Activated CD4-positive, alpha-beta T cell treated with anti-CD3 and anti-CD28 coated beads for 36 hours (primary cell): ENCODE measurements around the gene NME9. TPM values are rescaled to one million over a fixed set of nuclear protein-coding genes. Genes with fewer than 3 reads are reported as not detected.

ENCODE experiments used
- ATAC-seq: fragments of 200-7000 bp; cut with Tn5 transposase; one replicate; pipeline ENCODE4 v1.10.0; 2021; ENCODE audit warnings: mild to moderate bottlenecking, moderate library complexity
- CTCF ChIA-PET: fragments of 350-600 bp; sonication (Branson Sonifier 250); formaldehyde crosslinking; loops from one replicate; lab custom pipeline; 2021; ENCODE audit warnings: antibody characterized with exemption; lab: Charles Lee
- POLR2A ChIA-PET: fragments of 350-600 bp; sonication (Branson Sonifier 250); formaldehyde crosslinking; loops from one replicate; lab custom pipeline; 2021; ENCODE audit warnings: antibody characterized with exemption, inconsistent platforms; lab: Charles Lee
- DNase-seq: peaks from one replicate; pipeline ENCODE4 v3.0.0-alpha.2; 2020
- H3K27ac Mint-ChIP-seq: one replicate; pipeline ENCODE4 v1.8.0; 2021; ENCODE audit warnings: mixed read lengths
- H3K27me3 Mint-ChIP-seq: one replicate; pipeline ENCODE4 v1.8.0; 2021; ENCODE audit warnings: mixed read lengths
- H3K36me3 Mint-ChIP-seq: one replicate; pipeline ENCODE4 v1.8.0; 2021; ENCODE audit warnings: low read depth, mixed read lengths
- H3K4me1 Mint-ChIP-seq: one replicate; pipeline ENCODE4 v1.8.0; 2021; ENCODE audit warnings: mixed read lengths
- H3K4me3 Mint-ChIP-seq: one replicate; pipeline ENCODE4 v1.8.0; 2021; ENCODE audit warnings: mild to moderate bottlenecking, moderate library complexity, mixed read lengths
- H3K9me3 Mint-ChIP-seq: one replicate; pipeline ENCODE4 v1.8.0; 2021; ENCODE audit warnings: low read depth, mixed read lengths
- intact Hi-C, 2 experiments: fragments of 100-400 bp; cut with DNase I in 1 of 2; cut with micrococcal nuclease in 1 of 2; formaldehyde crosslinking; loops; one replicate each; pipeline versions ENCODE4 v1.14.2 to v1.15.1; 2022 to 2024; cut with DNase I, micrococcal nuclease
- total RNA-seq, 2 experiments: library from RNA; stranded (reverse); gene quantifications; one replicate each; pipeline ENCODE4 v1.2.3, GENCODE V29; 2021

The NME9 gene
- total RNA-seq, 2 experiments from 2014 or later: 0.46 to 0.65 TPM

DNA sequence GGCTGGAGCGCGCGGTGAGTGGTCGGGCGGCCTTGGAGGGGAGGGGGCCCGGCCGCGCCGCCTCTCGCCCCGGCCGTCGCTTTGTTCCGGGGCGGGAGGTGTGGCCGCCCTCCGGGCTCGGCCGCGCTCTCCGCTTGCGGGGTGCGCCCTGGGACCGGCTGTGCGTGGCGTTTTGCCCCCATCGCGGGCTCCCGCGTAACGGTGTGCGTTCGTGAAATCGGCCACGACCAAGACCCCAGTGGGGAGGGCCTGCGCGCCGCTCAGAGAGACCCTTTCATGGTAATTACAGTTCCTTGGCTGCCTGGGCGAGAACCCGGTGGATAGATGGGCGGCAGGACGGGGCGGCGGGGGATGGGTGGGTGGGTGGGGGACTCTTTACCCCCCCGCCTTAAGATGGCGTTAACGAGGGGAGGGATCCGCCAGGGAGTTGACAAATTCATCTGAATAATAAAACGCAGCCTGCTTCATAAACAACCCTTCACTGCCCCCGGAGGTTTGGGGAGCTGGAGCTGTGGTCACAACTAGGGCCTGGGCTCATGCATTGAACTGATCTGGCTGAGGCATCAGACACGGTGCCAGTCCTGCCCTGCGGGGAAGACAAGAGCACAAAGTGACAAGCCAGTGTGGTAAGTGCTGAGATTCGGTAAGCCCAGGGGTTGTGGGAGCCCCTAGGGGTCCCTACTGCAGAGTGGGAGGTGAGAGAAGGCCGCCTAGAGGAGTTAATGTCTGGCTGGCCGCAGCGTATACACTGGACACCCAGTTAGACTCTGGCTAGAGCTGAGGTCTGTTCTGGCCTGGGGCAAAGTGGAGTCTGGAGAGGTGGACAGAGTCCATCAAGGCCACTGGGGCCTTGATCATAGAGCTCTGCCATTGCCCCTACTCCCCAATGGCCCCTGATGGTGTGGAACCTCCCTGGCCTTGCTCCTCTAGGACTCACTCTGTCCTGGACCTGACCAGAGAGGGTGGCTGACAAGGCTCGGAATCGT lies 19.4 kb upstream of the NME9 start:
- Mint-ChIP-seq H3K4me1 (peaks cover 6% of the 10 kb centered on the region), H3K27ac (no peak overlapping the region), H3K36me3 (peaks cover 2% of the 10 kb centered on the region), H3K4me3 (peak overlapping the region; percentile 48), H3K9me3 (no peaks in the 10 kb centered on the region), H3K27me3 (peaks cover 32% of the 10 kb centered on the region)
- intact Hi-C loops: loop anchor here (1.0 to 2.0 kb wide), 3 partner anchors 168 to 281 kb away; no protein-coding TSS in a partner anchor
- DNase-seq (peak; percentile 18), ATAC-seq (no peak)
- POLR2A ChIA-PET: no interaction called here
- CTCF ChIA-PET: interaction anchor here (0.8 to 1.2 kb wide), 4 partner anchors 10 to 587 kb away, joined by 3 to 4 read pairs (median 4); no protein-coding TSS in a partner anchor

DNA sequence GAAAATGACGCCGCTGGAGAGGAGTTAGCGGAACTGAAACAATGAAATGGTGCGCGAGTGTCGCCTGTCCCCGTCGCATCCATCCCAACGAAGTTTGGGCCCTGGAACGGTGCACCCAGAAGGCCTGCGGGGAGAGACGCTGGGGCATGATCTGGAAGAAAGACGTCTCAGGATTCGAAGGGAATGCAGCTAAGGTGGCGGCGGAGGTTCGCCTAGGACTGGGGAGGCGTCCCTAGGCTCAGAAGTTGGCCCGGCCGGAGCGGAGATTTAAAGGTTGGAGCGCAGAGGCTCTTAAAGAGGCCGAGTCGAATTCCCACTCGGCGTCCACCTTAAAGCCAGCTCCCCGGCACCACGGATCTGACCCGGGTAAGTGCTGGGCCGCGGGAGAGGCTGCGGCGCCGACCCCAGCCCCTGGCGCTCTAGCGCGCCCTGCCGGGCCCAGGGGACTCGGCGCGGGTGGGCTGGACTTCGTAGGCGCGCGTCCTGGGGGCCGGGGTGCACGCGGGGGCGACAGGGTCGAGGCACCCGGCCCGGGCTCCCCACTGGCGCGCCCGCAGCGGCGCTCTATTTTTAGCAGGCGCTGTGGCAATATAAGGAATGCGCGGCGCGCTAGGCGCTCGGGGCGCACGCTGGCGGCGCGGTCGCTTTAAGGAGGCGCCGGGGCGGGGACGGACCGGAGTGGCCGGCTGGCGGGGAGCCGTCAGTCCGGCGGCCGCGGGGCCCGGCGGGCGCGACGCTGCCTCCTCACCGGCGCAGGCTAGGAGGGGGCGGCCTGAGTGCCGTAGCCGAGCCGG lies 18.5 kb upstream of the NME9 start, which contains the start of gene MRAS:
Gene MRAS (plus strand): TSS at position 620 of the 794 bp plus-strand sequence. CDS start 24,305 bp downstream, outside the sequence.
- H3K9me3 Mint-ChIP-seq: no peaks in the 10 kb centered on the region
- no peak within 1 kb of the TSS for H3K27ac Mint-ChIP-seq
- peak; percentile 81 for ATAC-seq
- POLR2A ChIA-PET: no interaction called here
- CTCF ChIA-PET: interaction anchor here (0.6 to 1.2 kb wide), 2 partner anchors 16 to 18 kb away, joined by 3 to 4 read pairs; no protein-coding TSS in a partner anchor
- peak within 1 kb of the TSS; percentile 84 for H3K4me3 Mint-ChIP-seq
- H3K36me3 Mint-ChIP-seq: peaks cover 2% of the 10 kb centered on the region
- intact Hi-C loops: loop anchor here (1.0 to 2.0 kb wide), 3 partner anchors 167 to 280 kb away; no protein-coding TSS in a partner anchor
- H3K4me1 Mint-ChIP-seq: peaks cover 6% of the 10 kb centered on the region
- peak; percentile 59 for DNase-seq
- peaks cover 32% of the 10 kb centered on the region for H3K27me3 Mint-ChIP-seq

GRCh38 chr3:138344754-138345153 lies 15.1 kb upstream of the NME9 start:
- peaks cover 6% of the 10 kb centered on the region for H3K4me1 Mint-ChIP-seq
- H3K4me3 Mint-ChIP-seq: no peak overlapping the region
- DNase-seq: no peak
- peaks cover 2% of the 10 kb centered on the region for H3K36me3 Mint-ChIP-seq
- POLR2A ChIA-PET: no interaction called here
- no peak for ATAC-seq
- intact Hi-C loops: no loop called here
- H3K27ac Mint-ChIP-seq: no peak overlapping the region
- H3K27me3 Mint-ChIP-seq: peaks cover 32% of the 10 kb centered on the region
- no peaks in the 10 kb centered on the region for H3K9me3 Mint-ChIP-seq
- CTCF ChIA-PET: no interaction called here

GRCh38 chr3:138340511-138340910 lies 10.9 kb upstream of the NME9 start:
- POLR2A ChIA-PET: no interaction called here
- no peak for ATAC-seq

DNA sequence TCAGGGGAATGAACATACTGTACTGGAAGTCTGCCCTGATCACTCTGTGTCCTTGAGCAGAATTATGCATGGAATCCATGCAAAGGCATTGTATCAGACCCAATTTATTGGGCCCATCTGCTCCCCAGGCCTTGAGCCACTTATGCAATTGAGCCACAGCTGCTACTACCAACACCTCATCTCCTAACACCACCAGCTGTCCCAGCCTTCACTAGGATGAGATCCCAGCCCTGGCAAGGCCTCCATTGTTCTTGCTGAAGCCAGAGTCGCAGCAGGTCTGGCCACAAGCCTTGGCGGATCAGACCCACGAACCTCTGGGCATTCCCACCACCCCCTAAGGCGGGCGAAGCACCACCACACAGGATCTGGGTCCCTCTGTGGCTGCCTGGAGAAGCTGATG lies 9.2 kb upstream of the NME9 start:
- DNase-seq (no peak), ATAC-seq (no peak)
- Mint-ChIP-seq H3K4me1 (no peaks in the 10 kb centered on the region), H3K36me3 (no peaks in the 10 kb centered on the region), H3K27me3 (no peaks in the 10 kb centered on the region), H3K4me3 (no peak overlapping the region), H3K9me3 (no peaks in the 10 kb centered on the region), H3K27ac (no peak overlapping the region)
- ChIA-PET CTCF (interaction anchor here (0.7 kb wide), 1 partner anchor 46 kb away, joined by 3 read pairs; no protein-coding TSS in a partner anchor), POLR2A (no interaction called here)
- intact Hi-C loops: no loop called here

More at GRCh38 chr3:138340511-138340910, 10.9 kb upstream of the NME9 start:
- no peak overlapping the region for H3K27ac Mint-ChIP-seq
- intact Hi-C loops: no loop called here
- no peaks in the 10 kb centered on the region for H3K36me3 Mint-ChIP-seq
- H3K4me3 Mint-ChIP-seq: no peak overlapping the region
- H3K4me1 Mint-ChIP-seq: no peaks in the 10 kb centered on the region
- no peak for DNase-seq
- peaks cover 2% of the 10 kb centered on the region for H3K27me3 Mint-ChIP-seq
- no peaks in the 10 kb centered on the region for H3K9me3 Mint-ChIP-seq
- CTCF ChIA-PET: interaction anchor here (0.7 kb wide), 1 partner anchor 50 kb away, joined by 3 read pairs; no protein-coding TSS in a partner anchor

DNA sequence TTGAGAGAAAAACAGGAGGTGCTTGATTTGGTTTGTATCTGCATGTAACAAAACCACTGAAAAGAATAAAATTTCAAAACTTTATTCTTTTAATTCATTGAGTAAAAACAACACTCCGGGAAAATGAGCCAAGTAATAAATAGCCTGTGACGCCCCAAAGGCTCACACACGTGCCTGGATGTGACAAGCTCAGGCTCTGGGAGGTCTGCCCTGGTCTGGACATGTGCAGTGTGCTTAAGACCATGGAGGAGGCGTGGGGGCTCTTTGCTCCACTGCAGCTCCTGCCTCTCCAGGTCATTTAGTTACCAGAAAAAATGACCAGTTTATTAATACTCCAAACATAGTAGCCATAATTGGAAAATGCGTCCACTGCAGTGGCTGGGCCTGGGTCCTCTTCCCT lies 8.6 kb upstream of the NME9 start:
- POLR2A ChIA-PET: no interaction called here
- Mint-ChIP-seq H3K27ac (no peak overlapping the region), H3K9me3 (no peaks in the 10 kb centered on the region)

DNA sequence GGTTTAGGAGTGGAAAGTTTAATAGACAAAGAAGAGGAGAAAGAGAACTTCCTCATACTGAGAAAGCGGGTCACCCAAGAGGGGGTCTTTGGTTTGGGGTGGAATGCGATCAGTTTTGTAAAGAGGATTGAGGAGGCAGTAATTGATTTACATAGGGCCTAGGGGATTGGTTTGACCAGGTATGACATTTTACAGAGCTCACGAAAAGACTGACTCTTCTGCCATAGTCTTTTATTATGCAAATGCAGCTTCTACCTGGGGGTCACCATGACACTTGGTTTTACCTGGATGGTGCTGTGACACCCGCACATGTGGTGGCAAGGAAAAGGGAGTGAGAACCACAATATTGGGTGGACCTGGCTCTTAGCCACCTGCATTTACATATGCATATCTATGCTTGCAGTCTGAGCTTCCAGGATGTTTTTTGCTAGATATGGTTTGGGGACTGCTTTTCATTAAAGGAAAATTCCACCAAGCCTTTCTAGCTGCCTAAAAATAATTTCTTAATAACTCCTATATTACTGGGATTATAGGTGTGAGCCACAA lies 6.9 kb upstream of the NME9 start:
- intact Hi-C loops: no loop called here
- H3K4me3 Mint-ChIP-seq: no peak overlapping the region
- CTCF ChIA-PET: interaction anchor here (0.6 to 0.9 kb wide), 2 partner anchors 11 to 175 kb away, joined by 3 read pairs; no protein-coding TSS in a partner anchor
- DNase-seq (no peak), ATAC-seq (no peak)
- H3K4me1 Mint-ChIP-seq: no peaks in the 10 kb centered on the region
- no peaks in the 10 kb centered on the region for H3K27me3 Mint-ChIP-seq
- no peaks in the 10 kb centered on the region for H3K36me3 Mint-ChIP-seq
- H3K27ac Mint-ChIP-seq: no peak overlapping the region
- POLR2A ChIA-PET: no interaction called here
- no peaks in the 10 kb centered on the region for H3K9me3 Mint-ChIP-seq

More for the DNA sequence above, 8.6 kb upstream of the NME9 start:
- intact Hi-C loops: no loop called here
- CTCF ChIA-PET: no interaction called here
- ATAC-seq (no peak), DNase-seq (no peak)
- Mint-ChIP-seq H3K27me3 (no peaks in the 10 kb centered on the region), H3K36me3 (no peaks in the 10 kb centered on the region), H3K4me3 (no peak overlapping the region), H3K4me1 (no peaks in the 10 kb centered on the region)

DNA sequence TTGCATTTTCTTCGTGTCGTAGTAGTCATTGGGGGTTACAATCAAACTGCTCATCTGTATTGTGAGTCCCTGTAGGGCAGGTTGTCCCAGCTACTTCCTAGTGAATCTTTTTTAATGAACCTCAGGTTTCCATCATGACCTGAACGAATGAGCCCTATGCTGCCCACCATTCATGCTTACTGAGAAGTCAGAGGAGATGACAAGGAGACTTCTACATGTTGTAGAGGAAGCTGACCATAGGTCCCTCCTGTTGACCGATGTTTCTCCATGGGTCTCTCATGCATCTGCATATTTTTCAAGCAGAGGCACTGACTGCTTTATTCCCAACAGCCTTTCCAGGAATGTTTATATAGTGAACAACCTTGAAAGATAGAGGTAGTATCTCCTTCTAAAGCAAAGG lies 5.0 kb upstream of the NME9 start:
- no peak overlapping the region for H3K4me3 Mint-ChIP-seq
- CTCF ChIA-PET: interaction anchor here (1.0 to 1.5 kb wide), 3 partner anchors 8 to 22 kb away, joined by 3 to 4 read pairs (median 3); no protein-coding TSS in a partner anchor
- POLR2A ChIA-PET: no interaction called here
- H3K9me3 Mint-ChIP-seq: no peaks in the 10 kb centered on the region
- ATAC-seq (no peak), DNase-seq (no peak)
- H3K27ac Mint-ChIP-seq: no peak overlapping the region
- no peaks in the 10 kb centered on the region for H3K36me3 Mint-ChIP-seq
- intact Hi-C loops: loop anchor here in 1 of 2 experiments (5.0 kb wide), 1 partner anchor 583 kb away; no protein-coding TSS in a partner anchor
- no peaks in the 10 kb centered on the region for H3K27me3 Mint-ChIP-seq
- H3K4me1 Mint-ChIP-seq: peaks cover 10% of the 10 kb centered on the region

- no peaks in the 10 kb centered on the region for H3K36me3 Mint-ChIP-seq
- ChIA-PET POLR2A (no interaction called here), CTCF (interaction anchor here (0.7 to 0.8 kb wide), 2 partner anchors 15 to 31 kb away, joined by 3 to 4 read pairs; no protein-coding TSS in a partner anchor)
- no peaks in the 10 kb centered on the region for H3K9me3 Mint-ChIP-seq
- no peak for ATAC-seq
- no peak overlapping the region for H3K4me3 Mint-ChIP-seq
- DNase-seq: no peak
- H3K27me3 Mint-ChIP-seq: no peaks in the 10 kb centered on the region
- intact Hi-C loops: loop anchor here in 1 of 2 experiments (5.0 kb wide), 1 partner anchor 585 kb away; no protein-coding TSS in a partner anchor
- no peak overlapping the region for H3K27ac Mint-ChIP-seq
- peaks cover 23% of the 10 kb centered on the region for H3K4me1 Mint-ChIP-seq
Observed at GRCh38 chr3:138332472-138333073, 2.9 kb upstream of the NME9 start.

GRCh38 chr3:138331143-138331894 lies 1.7 kb upstream of the NME9 start:
- ATAC-seq (no peak), DNase-seq (no peak)
- Mint-ChIP-seq H3K9me3 (no peaks in the 10 kb centered on the region), H3K4me3 (no peak overlapping the region), H3K36me3 (no peaks in the 10 kb centered on the region), H3K27ac (no peak overlapping the region), H3K4me1 (peaks cover 24% of the 10 kb centered on the region), H3K27me3 (no peaks in the 10 kb centered on the region)
- ChIA-PET CTCF (interaction anchor here (0.6 to 2.3 kb wide), 11 partner anchors 12 to 605 kb away, joined by 3 to 9 read pairs (median 4); no protein-coding TSS in a partner anchor), POLR2A (no interaction called here)
- intact Hi-C loops: loop anchor here in 1 of 2 experiments (5.0 kb wide), 1 partner anchor 586 kb away; no protein-coding TSS in a partner anchor
